ENCODE results near the gene CCM2.
A peak's percentile ranks its signal among the peaks of the same experiment; 100 is the strongest.

CCM2 gene

DNA sequence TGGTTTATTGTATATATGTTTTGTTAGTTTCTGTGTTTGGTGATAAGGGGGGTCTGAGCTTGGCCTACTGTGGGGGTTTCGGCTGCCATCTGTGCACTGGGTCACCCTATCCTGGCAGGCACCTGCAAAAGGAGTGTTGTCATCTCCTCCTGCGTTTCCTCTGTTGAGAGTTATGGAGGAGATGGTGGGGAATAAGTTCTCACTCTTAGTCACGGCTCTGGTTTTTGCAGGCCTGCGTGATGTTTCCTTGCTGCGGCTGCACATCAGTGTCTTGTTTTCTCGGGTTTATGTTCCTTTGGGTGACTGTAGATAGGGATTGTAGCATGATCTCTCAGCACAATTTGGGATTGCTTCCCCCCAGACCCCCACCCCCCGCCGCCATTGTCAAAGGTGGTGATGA lies 36.8 kb downstream of the CCM2 start:
- no peak for DNase-seq

DNA sequence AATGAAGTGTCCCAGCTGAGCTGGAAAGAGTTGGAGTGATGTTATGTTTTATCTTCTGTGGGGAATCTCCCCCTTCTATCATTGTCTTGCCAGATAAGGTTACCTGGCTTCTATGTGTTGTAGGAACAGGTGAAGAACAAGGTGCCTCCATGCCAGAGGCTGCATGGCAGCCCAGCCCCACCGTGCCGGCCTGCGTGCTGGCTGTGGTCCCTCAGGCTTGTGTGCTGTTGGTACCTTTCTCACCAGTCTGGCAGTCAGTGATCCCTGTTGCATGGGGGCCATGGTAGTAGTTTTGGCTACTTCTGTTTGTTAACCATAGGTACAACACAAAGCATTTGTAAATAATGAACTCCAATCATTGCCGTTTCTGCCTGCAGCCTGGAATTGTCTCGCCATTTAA lies 37.9 kb downstream of the CCM2 start:
- DNase-seq, result no peak

DNA sequence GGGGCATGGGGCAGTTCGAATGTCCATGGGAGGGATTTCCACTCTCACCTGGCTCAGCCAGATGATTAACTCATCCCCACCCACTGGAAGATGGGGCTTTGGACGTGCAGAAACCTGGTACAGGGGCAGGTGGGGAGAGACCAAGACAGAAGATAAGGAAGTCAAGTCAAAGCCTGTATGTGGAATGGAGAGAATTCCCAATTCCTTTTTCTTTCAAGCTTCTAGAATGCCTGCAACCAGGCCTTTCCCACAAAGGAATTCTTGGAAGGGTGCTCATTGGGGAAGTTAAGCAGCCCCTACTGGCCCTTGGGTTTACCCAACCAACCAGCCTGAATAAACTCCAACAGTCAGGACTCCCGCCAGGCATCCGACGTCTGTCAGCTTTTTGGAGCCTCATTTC lies 39.1 kb downstream of the CCM2 start:
- DNase-seq, result no peak

DNA sequence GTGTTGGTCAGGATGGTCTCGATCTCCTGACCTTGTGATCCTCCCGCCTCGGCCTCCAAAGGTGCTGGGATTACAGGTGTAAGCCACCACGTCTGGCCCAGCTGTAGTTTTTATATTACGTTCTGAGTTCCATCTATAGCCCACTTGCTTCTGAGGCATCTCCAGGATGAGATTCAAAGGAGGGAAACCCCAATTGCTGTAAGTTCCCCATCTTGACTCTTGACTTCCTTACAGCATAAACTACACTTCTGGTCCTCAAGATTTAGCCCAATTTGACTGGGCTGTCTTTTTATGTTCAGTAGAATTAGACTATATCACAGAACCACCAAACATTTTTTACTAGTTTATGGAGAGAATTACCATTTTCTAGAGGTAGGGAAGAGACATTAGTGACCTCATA lies 44.3 kb downstream of the CCM2 start:
- no peak for DNase-seq

- no peak for DNase-seq
Measured at GRCh38 chr7:45048748-45049147, 48.7 kb downstream of the CCM2 start.

- no peak for DNase-seq
Measured at GRCh38 chr7:45050198-45050597, 50.2 kb downstream of the CCM2 start.

GRCh38 chr7:45052011-45052410 lies 52.0 kb downstream of the CCM2 start:
- no peak for DNase-seq

- DNase-seq, result no peak
Measured at GRCh38 chr7:45053401-45053800, 53.4 kb downstream of the CCM2 start.

GRCh38 chr7:45053941-45054340 lies 53.9 kb downstream of the CCM2 start:
- no peak for DNase-seq

- DNase-seq, result no peak
Measured at GRCh38 chr7:45054442-45054841, 54.4 kb downstream of the CCM2 start.

GRCh38 chr7:45055016-45055415 lies 55.0 kb downstream of the CCM2 start:
- DNase-seq, result peak; percentile 46

DNA sequence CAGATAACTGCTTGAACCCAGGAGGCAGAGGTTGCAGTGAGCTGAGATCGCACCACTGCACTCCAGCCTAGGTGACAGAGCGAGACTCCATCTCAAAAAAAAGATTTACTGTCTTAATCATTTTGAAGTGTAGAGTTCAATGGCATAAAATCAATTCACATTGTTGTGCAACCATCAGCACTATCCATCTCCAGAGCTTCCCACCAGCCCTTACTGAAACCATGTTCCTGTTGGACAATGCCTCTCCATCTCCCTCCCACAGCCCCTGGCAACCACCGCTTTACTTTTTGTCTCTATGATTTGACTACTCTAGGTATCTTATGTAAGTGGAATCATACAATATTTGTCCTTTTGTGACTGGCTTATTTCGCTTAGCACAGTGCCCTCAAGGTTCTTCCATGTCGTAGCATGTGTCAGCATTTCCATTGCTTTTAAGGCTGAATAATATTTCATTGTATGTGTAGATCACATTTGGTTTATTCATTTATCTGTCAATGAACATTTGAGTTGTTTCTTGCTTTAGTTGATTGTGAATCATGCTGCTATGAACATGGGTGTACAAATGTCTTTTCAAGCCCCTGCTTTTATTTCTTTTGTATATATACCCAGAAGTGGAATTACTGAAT lies 55.7 kb downstream of the CCM2 start:
- DNase-seq, result no peak

- DNase-seq, result no peak
Measured at GRCh38 chr7:45057878-45058277, 57.9 kb downstream of the CCM2 start.

- no peak for DNase-seq
Measured at GRCh38 chr7:45060295-45060694, 60.3 kb downstream of the CCM2 start.

- DNase-seq, result no peak
Measured at GRCh38 chr7:45061352-45061751, 61.4 kb downstream of the CCM2 start.

- DNase-seq, result no peak
Measured at GRCh38 chr7:45061806-45062425, 61.9 kb downstream of the CCM2 start.

GRCh38 chr7:45064047-45064725 lies 64.2 kb downstream of the CCM2 start:
- DNase-seq, result no peak

GRCh38 chr7:45065031-45065995 lies 65.3 kb downstream of the CCM2 start:
- DNase-seq, result no peak

GRCh38 chr7:45066409-45066808 lies 66.4 kb downstream of the CCM2 start:
- no peak for DNase-seq

GRCh38 chr7:45067582-45067981 lies 67.6 kb downstream of the CCM2 start:
- no peak for DNase-seq

DNA sequence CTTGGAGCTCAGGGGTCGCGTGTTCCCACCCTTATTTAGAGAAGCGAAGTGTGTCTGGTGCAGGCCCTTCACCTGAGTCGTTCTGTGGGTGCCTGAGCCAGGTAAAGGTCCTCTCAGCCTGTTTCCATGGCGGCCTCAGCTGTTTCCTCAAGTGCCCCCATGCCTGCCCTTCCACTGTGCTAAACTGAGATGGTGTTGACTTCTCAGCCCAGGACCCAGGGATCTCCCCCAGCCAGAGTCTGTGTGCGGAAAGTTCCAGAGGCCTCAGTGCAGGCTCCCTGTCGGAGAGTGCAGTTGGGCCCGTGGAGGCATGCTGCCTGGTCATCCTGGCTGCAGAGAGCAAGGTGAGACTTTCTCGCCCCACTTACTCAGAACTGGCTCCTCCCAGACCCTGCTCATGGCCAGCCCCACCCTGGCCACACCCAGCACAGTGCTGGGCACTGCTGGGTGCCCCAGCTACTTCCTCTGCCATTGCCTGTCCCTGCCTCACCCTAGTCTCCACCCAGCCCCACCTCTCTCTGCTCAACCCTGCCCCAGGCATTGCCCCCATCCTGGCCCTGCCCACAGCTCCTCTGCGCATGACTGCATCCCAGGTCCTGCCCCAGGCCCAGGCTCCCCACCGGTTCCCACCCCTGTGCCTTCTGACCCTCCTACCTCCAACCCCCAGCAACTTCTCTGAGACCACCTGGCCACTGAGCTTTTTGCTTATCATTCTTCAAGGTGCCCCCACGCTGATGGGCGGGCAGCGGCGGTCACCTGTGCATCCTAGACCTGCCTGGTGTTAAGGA lies 68.4 kb downstream of the CCM2 start:
- DNase-seq, result no peak

GRCh38 chr7:45069444-45070253 lies 69.6 kb downstream of the CCM2 start:
- no peak for DNase-seq
